HG03097 (cell line): ENCODE results near the gene ERC1.
"Not testable (repeated sequence)": the region's sequence is repeated elsewhere in the genome, so short reads cannot be mapped to it uniquely, and the experiment has no call there.

Source experiments
- ATAC-seq: cut with Tn5 transposase; IDR thresholded peaks from one replicate; pipeline ENCODE4 v1.9.1; 2021; ENCODE audit not compliant: unreplicated experiment, low FRiP score

ERC1 gene

DNA sequence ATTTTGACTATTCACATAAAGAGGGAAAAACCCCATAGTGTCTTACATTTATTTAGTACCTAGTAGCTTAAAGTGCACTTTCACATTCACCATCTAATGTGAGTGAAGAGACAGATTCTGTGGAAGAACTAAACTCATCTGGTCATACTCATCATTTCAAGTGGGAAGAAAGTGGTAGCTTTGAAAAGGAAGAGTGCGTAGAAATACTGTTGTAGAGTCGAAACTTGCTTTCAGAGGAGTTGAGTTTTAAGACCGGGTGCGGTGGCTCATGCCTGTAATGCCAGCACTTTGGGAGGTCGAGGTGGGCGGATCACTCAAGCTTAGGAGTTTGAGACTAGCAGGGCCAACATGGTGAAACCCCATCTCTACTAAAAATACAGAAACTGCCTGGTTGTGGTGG, 222.2 kb downstream of the ERC1 start:
- ATAC-seq, result no peak

DNA sequence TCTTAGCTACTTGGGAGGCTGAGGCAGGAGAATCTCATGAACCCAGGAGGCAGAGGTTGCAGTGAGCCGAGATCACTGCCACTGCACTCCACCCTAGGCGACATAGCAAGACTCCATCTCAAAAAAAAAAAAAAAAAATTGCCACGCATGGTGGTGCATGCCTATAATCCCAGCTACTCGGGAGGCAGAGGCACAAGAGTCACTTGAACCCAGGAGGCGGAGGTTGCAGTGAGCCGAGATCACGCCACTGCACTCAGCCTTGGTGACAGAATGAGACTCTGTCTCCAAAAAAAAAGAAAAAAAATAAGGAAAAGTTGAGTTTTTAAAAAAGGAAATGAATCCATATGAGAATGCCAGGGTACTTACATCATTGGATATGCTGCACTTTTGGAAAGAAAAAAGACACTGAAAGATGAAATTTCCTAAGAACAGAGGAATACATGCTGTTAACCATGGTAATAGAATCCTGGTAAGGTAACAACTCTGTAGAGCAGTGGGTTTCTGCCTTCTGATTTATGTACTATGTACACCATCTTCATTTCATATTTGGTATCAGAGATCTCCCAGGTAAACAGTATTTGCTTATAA, 222.7 kb downstream of the ERC1 start:
- ATAC-seq, result no peak

DNA sequence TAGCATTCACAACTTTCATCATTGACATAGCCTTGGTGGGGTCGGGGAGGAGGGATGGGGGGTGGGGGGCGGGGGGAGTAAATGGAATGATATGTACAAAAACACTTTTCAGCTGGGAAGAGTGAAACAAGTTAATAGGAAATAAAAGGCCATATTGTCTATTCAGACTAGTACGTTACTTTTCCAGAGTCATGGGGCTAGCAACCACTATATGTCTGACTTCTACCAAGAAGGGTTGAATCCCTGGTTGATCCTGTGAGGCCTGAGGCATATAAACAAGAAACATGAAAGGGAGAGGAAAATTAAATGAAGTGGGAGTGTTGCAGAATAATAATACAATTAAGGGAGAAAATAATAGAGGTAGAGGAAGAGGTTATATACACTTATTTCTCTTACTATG, 225.5 kb downstream of the ERC1 start:
- ATAC-seq, result no peak

DNA sequence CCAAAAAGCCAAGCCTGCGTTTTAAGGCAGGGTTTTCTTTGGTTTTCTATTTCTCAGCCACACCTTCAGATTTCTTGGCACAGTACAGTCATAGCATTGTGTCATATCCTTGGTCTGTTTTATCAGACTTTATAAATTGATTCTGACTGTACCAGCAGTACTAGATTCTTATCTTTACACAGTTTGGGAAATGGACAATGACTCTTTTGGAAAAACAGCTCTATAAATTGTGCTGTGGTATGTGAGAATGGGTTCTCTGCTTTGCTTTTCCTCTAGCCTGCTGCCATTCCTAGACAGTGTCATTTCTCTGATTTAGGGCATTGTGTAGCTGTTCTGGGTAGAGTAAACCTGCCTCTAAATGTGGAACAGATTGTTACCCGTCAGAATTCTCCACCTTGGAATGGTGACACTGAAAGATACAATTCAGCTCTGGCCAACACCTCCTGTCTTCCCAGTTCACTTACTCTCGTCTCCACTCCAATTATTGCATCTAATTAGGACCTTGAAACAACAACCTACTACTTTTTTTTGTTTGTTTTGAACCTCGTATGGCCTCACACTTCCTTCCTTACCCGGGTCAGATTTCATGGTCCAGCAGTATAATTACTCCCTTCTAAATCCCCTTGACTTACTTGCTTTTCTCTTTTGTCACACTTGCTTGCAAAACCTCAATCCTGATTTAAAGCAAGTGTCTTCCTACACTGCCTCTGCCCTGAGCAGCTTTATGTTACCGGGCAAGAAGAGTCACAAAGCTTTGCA, 226.3 kb downstream of the ERC1 start:
- ATAC-seq, result no peak

DNA sequence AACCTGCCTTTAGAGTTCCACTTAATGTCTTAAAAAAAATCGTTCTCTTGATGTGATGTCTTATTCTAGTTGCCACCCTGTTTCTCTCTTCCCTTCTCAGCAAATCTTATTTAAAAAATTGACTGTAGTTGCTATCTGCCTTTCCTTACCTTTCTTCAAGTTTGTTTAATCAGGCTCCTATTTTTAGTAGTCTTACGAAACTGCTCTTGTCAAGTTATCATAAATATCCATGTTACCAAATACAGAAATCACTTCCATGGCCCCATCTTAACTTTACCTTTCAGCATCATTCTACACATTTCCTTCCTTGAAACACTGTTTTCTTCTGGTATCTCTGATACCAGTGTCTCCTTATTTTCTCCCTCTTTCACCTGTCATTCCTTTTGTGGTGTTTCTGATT, 227.3 kb downstream of the ERC1 start:
- ATAC-seq, result no peak

DNA sequence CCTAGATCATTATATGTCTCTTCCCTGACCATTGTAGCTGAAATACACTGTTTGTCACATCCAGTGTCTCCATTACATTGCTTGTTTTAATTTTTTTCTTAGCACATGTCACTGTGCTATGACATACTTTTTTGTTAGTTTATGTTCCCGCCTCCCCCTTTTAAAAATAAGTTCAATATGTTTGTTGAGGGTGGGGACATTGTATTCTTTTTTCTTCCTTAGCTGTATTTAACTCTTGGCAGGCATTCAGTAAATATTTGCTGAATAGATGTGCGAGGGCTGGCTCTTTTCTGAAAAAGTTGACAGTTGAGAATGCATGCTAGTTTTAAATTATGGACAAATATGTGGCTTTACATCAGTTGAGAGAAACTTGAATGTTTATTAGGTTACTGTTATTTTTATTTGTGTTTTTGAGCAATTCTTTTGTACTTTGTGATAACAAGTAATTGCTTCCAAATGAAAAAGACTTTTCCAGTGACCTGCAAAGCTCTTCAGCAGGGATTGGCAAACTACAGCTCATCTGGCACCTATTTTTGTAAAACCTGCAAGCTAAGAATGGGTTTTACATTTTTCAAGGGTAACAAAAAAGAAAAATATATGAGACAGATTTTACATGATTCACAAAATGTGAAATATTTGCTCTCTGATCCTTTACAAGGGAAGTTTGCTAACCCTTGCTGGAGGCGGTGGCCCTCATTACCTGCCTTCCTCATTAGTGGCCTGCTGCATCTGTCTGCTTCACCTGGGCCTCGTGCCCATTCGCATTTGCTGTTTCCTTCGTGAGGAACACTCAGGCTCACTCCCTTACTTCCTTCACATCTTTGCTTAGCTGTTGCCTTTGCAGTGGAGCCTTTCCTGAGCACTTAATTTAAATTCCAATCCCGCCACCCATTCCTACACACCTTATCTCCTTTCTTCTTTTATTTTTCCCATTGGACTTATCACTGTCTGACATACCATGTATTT, 229.4 kb downstream of the ERC1 start:
- ATAC-seq, result no peak

DNA sequence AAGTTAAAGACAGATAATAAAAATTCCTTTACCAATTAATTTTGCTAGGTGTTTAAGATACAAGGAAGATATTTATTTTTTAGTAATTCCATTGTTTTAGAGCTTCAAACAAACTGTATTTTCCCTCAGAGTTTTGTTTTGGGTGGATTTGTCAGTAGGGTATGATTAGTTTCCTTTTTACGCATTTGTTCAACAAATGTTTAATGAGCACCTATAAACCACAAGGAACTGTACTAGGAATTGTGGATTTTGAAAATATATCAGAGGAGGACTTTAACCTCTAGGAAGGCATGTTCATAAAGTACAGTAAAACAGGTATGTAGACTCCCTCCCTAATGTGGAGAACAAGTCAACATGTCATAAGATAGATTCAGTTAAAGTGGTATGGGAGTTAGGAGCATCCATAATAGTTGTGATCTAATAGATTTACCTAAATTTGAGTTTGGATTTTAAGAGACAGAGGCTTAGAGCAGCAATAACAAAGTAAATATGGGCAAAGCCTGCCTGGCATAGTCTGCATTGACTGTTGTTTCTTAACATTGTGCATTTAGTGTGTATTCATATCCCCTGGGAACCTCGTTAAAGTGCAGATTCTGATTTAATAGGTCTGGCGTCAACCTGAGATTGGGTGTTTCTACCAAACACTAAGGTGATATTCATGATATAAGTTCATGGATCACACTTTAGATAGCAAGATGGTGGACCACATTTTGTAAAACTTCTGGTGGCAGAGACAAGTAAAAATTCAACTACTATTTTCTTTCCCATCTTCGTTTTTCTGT, 232.0 kb downstream of the ERC1 start:
- ATAC-seq, result no peak

DNA sequence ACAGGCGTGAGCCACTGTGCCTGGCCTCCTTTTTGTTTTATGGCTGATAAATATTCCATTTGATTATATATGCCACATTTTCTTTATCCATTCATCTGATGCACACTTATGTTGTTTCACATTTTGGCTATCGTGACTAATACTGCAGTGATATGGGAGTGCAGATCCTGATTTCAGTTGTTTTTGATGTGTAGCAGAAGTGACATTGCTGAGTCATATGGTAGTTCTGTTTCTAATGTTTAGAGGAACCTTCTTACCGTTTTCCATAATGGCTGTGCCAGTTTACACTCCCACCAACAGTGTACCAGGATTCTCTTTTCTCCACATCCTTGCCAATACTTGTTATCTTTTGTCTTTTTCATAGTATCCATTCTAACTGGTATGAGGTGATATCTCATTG, 235.9 kb downstream of the ERC1 start:
- ATAC-seq, result no peak

DNA sequence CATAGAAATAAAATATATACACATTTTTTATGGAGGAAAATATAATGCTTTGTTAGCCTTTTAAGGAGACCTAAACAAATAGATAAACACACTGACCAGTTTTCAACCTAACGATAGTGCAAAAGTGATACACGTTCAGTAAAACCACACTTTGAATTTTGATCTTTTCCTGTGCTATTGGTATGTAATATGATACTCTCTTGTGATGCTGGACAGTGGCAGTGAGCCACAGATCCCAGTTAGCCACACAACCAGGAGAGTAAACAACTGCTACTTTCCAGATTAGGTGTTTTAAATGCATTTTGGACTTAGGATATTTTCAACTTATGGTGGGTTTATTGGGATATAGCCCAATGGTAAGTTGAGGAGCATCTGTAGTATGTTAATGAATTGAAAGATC, 243.1 kb downstream of the ERC1 start:
- ATAC-seq, result no peak

DNA sequence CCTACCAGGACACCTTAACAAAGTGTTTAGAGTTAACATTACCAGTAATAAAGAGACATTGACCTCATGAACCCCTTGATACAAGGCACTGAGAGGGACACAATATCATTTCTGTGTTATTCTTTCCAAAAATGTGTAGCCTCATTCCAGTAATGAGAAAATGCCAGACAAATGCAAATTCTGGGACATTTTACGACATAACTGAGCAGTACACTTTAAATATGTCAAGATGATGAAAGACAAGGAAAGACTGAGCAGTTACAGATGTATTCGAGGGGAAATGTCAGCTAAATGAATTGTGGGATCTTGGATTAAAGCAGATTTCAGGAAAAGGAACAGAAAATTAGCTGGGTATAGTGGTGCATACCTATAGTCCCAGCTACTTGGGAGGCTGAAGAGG, 255.6 kb downstream of the ERC1 start:
- no peak for ATAC-seq

DNA sequence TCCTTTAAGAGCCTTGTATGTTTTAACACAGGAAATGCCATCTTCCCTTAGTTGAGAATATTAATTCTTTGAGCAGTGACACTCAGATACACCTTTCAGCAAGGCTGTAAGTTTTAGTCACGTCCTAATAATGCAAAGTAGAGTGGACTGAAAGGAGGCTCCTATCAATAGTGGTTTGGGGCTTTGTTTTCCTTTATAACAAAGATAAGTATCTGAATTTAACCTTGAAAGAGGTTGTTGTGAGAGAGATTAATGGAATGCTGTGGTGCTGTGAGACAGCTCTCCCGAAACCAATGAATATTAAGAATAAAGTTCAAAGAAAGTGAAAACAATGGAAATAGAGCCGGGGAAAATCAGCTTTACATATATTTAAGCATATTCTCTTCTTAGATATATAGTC, 259.6 kb downstream of the ERC1 start:
- no peak for ATAC-seq

DNA sequence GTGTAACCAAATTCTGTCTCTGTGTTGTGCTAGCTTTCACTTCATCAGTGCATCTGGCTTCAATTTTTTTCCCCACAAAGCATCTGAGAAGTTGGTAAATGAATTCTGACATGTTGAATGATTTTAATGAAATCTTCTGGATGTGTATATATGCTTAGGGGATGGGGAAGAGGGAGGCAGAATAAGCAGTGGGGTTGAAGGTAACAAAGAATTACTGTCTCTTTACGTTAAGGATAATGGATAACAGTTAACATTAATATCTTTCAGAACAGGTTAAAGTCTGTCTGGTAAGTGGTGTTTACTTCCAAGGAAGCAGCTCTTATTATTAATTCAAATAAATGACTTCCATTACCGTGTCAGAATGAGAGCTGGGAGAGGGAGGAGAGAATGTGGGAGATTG, 261.7 kb downstream of the ERC1 start:
- no peak for ATAC-seq

DNA sequence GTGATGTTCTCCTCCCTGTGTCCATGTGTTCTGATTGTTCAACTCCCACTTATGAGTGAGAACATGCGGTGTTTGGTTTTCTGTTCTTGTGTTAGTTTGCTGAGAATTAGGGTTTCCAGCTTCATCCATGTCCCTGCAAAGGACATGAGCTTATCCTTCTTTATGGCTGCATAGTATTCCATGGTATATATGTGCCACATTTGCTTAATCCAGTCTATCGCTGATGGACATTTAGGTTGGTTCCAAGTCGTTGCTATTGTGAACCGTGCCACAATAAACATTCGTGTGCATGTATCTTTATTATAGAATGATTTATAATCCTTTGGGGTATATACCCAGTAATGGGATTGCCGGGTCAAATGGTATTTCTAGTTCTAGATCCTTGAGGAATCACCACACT, 264.1 kb downstream of the ERC1 start:
- not testable (repeated sequence) for ATAC-seq

DNA sequence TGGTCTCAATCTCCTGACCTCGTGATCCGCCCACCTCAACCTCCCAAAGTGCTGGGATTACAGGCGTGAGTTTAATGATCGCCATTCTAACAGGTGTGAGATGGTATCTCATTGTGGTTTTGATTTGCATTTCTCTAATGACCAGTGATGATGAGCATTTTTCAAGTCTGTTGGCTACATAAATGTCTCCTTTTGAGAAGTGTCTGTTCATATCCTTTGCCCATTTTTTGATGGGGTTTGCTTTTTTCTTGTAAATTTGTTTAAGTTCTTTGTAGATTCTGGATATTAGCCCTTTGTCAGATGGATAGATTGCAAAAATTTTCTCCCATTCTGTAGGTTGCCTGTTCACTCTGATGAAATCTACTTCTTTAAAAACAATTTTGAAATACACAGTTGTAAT, 264.8 kb downstream of the ERC1 start:
- ATAC-seq, result not testable (repeated sequence)

DNA sequence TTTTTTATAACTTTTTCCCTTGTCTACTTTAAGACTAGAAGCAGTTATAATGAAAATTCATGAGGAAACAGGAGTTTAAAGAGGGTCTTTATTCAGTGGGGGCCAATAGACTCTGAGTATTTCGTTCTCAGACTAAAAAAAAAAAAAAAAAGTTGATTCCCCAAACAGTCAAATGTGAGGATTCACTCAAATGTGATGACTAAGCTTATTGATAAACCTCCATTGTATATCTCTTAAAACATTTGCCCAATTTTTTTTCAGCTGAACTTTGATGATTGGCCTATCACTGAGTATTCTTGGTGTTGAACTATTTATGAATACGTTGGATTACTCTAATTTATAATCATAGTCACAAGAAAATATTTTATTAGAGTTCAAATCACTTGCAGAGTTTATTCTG, 265.3 kb downstream of the ERC1 start:
- no peak for ATAC-seq

DNA sequence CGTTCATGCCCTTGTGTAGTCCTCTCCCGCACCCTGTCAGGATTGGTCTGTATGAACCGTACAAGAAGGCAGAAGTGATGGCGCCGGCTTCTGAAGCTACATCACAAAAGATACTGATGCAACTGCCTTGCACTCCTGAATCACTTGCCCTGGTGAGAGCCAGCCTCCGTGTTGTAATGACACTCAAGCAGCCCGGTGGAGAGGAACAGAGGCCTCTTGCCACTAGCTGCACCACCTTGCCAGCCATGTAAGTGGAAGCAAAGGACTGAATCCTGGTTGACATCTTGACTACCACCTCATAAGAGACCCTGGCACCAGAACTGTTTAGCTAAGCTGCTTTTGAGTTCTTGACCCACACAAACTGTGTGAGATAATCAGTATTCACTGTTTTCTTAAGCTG, 266.0 kb downstream of the ERC1 start:
- no peak for ATAC-seq

DNA sequence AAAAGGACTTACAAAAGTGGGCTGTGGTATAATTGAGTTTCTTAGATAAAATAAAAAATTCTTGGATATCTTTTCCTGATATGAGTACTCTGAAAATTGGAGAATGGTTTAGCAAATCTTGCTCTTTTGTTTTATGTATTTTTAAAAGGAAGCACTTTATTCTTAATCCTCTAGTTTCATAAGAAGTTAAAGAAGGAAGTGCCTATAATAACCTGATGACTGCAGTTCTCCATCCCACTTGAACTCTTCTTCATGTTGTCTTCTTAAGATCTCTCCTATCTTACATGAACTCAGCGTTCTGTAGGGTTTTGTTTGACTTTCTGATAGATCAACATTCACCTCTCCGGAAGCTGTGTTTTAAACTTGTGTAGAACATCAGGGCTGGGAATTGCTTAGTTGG, 271.0 kb downstream of the ERC1 start:
- ATAC-seq, result no peak

DNA sequence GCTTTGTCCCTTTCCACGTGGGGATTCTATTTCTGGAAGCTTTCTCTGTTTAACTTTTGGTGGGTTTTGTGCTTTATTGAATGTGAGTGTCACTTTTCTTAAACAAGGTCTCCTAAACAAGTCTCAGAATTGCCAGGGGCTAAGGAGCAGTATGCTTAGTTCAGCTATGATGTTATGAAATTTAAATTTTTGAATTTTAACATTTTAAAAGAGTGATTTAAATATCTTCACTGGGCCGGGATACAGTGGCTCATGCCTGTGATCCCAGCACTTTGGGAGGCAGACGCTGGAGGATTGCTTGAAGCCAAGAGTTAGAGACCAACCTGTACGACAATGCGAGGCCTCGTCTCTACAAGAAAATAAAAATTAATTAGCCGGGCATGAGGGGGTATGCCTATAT, 276.2 kb downstream of the ERC1 start:
- ATAC-seq, result no peak

DNA sequence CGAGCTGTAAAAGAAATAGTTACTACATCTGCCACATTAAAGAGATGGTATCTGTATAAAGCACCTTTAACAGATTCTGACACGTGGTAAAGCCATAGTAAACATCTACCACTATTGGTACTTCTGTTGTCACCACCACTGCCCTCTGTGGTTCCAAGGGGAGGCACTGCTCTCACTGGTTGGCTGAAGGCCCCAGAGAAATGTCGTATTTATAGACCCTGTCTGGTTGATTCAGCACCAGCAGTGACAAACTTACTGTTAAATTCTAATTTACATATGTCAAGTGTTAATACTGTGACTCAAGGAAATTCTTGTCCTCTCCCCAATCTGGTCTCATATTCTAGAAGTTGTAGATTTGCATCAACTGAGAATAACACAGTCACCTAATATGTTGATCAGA, 281.1 kb downstream of the ERC1 start:
- ATAC-seq, result no peak

DNA sequence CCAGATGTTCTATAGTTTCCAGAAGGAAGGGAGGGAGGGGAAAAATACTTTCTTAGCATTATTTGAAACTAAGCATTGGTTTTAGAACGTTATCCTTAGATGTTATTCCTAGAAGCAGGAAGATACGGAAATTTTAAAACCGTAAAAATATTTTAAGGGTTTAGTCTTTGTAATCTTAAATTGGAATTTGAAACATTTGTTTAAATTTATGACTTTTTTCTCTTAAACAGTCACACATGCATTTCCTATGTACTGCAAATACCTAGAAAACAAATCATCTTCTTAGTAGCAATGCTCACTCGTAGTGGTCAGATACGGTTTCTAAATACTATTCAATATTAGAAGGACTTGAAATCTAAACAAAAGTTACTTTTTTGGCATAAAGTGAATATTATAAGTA, 282.0 kb downstream of the ERC1 start:
- no peak for ATAC-seq

DNA sequence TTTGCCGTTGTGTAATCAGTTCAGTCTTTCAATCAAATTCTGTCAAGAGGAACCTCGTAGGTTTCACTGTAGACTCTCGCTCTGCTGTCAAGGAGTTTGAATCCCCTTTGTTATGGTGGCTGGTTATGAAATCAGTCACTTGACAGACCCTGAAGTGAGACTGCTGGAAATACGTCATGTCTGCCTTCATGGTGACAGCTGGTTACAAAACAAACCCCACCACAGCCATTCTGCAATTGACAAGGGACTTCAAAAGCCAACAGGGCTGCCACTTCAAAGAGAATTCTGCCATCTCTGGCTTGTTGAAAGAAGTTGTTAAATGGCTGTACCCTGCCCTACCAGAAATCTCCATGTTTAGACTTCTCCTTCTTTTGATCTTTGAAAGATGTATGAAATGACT, 286.9 kb downstream of the ERC1 start:
- no peak for ATAC-seq
